Measurements from ENCODE around the gene AFDN.
A peak's percentile ranks its signal among the peaks of the same experiment; 100 is the strongest.

AFDN gene

GRCh38 chr6:167840526-167841179 lies 13.9 kb downstream of the AFDN start:
- no peak for FAIRE-seq
- DNase-seq (ENCODE audit: insufficient read length, low spot score), result no peak

GRCh38 chr6:167841981-167842380 lies 15.3 kb downstream of the AFDN start:
- DNase-seq (ENCODE audit: insufficient read length, low spot score) (no peak), FAIRE-seq (no peak)

- DNase-seq (ENCODE audit: insufficient read length, low spot score) (no peak), FAIRE-seq (no peak)
These were observed 15.7 kb downstream of the AFDN start for GRCh38 chr6:167842457-167842856.

- FAIRE-seq (no peak), DNase-seq (ENCODE audit: insufficient read length, low spot score) (no peak)
These were observed 16.3 kb downstream of the AFDN start for GRCh38 chr6:167843023-167843422.

- no peak for DNase-seq (ENCODE audit: insufficient read length, low spot score)
- FAIRE-seq, result peak; percentile 21
These were observed 19.1 kb downstream of the AFDN start for GRCh38 chr6:167845856-167846255.

GRCh38 chr6:167846997-167847606 lies 20.4 kb downstream of the AFDN start:
- DNase-seq (ENCODE audit: insufficient read length, low spot score) (no peak), FAIRE-seq (no peak)

- FAIRE-seq (no peak), DNase-seq (ENCODE audit: insufficient read length, low spot score) (no peak)
These were observed 21.2 kb downstream of the AFDN start for GRCh38 chr6:167847936-167848335.

- FAIRE-seq (no peak), DNase-seq (ENCODE audit: insufficient read length, low spot score) (no peak)
These were observed 22.1 kb downstream of the AFDN start for GRCh38 chr6:167848783-167849182.

- peak; percentile 52 for FAIRE-seq
- no peak for DNase-seq (ENCODE audit: insufficient read length, low spot score)
These were observed 23.2 kb downstream of the AFDN start for GRCh38 chr6:167849846-167850459.

- FAIRE-seq (no peak), DNase-seq (ENCODE audit: insufficient read length, low spot score) (no peak)
These were observed 24.1 kb downstream of the AFDN start for GRCh38 chr6:167850782-167851181.

GRCh38 chr6:167851370-167851952 lies 24.8 kb downstream of the AFDN start:
- peak; percentile 52 for FAIRE-seq
- DNase-seq (ENCODE audit: insufficient read length, low spot score), result no peak

GRCh38 chr6:167855825-167856425 lies 29.2 kb downstream of the AFDN start:
- FAIRE-seq, result no peak
- DNase-seq (ENCODE audit: insufficient read length, low spot score), result no peak

- DNase-seq (ENCODE audit: insufficient read length, low spot score), result no peak
- no peak for FAIRE-seq
These were observed 29.8 kb downstream of the AFDN start for GRCh38 chr6:167856474-167856873.

GRCh38 chr6:167856999-167857660 lies 30.4 kb downstream of the AFDN start:
- DNase-seq (ENCODE audit: insufficient read length, low spot score) (no peak), FAIRE-seq (no peak)

GRCh38 chr6:167858086-167858591 lies 31.4 kb downstream of the AFDN start:
- peak; percentile 53 for FAIRE-seq

GRCh38 chr6:167858842-167859664 lies 32.3 kb downstream of the AFDN start:
- FAIRE-seq (no peak), DNase-seq (ENCODE audit: insufficient read length, low spot score) (no peak)

More at GRCh38 chr6:167858086-167858591, 31.4 kb downstream of the AFDN start:
- DNase-seq (ENCODE audit: insufficient read length, low spot score), result no peak

- peak; percentile 54 for FAIRE-seq
- no peak for DNase-seq (ENCODE audit: insufficient read length, low spot score)
These were observed 34.0 kb downstream of the AFDN start for GRCh38 chr6:167860550-167861226.

GRCh38 chr6:167861424-167861823 lies 34.7 kb downstream of the AFDN start:
- FAIRE-seq, result no peak
- no peak for DNase-seq (ENCODE audit: insufficient read length, low spot score)

- FAIRE-seq, result no peak
- no peak for DNase-seq (ENCODE audit: insufficient read length, low spot score)
These were observed 37.2 kb downstream of the AFDN start for GRCh38 chr6:167863897-167864296.

All from GM19239 (cell line).